ENCODE data around the gene CFAP43. TPM values are rescaled to one million over a fixed set of nuclear protein-coding genes. Genes with fewer than 3 reads are reported as not detected.

Gene CFAP43
- total RNA-seq, 1 experiment from 2014 or later, result 0.42 TPM

DNA sequence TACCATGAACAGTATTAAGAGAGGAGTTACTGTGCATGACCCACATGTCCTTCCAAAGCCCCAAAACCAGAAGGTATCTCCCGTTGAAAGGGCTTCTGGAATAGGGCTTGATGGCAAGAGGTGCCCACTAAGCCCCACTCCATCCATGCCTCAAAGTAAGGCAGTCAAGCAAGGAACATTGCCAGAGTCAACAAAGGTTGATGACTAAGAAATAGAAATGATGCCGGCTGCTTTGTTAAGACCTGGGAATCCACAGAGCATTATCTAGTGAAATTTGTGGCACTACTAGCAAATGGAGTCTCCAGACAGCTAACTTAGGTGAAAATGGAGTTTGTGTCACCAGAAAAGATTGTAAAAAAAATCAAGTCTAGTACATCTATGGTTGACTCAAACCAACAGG lies 104.0 kb downstream of the CFAP43 start (continued):
- no peak for TF ChIP-seq ARID4B (CRISPR knock-in tag; IDR thresholded peaks at IDR 0.05; ENCODE audit: borderline replicate concordance)

DNA sequence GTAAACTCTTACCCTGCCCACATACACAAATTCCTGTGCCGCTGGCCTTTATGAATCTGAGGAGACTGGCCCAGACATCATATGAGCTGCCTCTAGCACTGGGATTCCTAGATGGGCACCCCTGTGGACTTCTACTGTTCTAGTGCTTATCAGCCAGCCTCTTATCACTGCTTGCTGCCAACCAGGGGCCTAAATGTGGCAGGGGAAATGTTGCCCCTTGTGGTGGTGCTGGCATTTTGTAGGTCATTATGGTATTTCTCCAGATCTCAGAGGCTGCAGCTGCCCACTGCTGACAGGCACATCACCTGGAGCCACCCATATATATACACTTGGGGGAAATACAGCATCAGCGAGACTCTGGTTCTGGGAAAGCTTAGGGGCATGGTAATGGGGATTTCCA lies 104.8 kb downstream of the CFAP43 start:
- DNase-seq (ENCODE audit: low spot score) (peak; percentile 34), ATAC-seq (peak; percentile 87)
- no peak for TF ChIP-seq ARID4B (CRISPR knock-in tag; IDR thresholded peaks at IDR 0.05; ENCODE audit: borderline replicate concordance)
- TF ChIP-seq ZNF263 (CRISPR knock-in tag; IDR thresholded peaks at IDR 0.05; ENCODE audit: low read depth), result no peak
- no peak for TF ChIP-seq CBFB (CRISPR knock-in tag; IDR thresholded peaks at IDR 0.05; ENCODE audit: low read depth)
- TF ChIP-seq ZNF396 (CRISPR knock-in tag; IDR thresholded peaks at IDR 0.05; ENCODE audit: borderline replicate concordance), result no peak
- no peak for TF ChIP-seq RORB (CRISPR knock-in tag; IDR thresholded peaks at IDR 0.05)
- no peak for TF ChIP-seq TCF7 (CRISPR knock-in tag; IDR thresholded peaks at IDR 0.05; ENCODE audit: low read depth)
- no peak for TF ChIP-seq JUN (CRISPR knock-in tag; IDR thresholded peaks at IDR 0.05)
- TF ChIP-seq OVOL2 (CRISPR knock-in tag; IDR thresholded peaks at IDR 0.05; ENCODE audit: borderline replicate concordance), result no peak
- no peak for TF ChIP-seq ZNF532 (CRISPR knock-in tag; IDR thresholded peaks at IDR 0.05; ENCODE audit: borderline replicate concordance)
- no peak for TF ChIP-seq ZNF232 (CRISPR knock-in tag; IDR thresholded peaks at IDR 0.05)
- no peak for TF ChIP-seq MYBL2 (CRISPR knock-in tag; IDR thresholded peaks at IDR 0.05)
- Mint-ChIP-seq H3K27me3 (ENCODE audit: low read depth) (no peaks in the 10 kb centered on the region; the same call in 1 of the 2 replicates), H3K4me3 (no peak overlapping the region), H3K4me1 (peaks cover 28% of the 10 kb centered on the region), H3K27ac (peak overlapping the region; percentile 25; the same call in 1 of the 2 replicates), H3K9me3 (no peaks in the 10 kb centered on the region), H3K36me3 (peaks cover 6% of the 10 kb centered on the region)
- POLR2A ChIA-PET, result interaction anchor here (0.6 kb wide), 1 partner anchor 220 kb away, joined by 4 read pairs; no protein-coding TSS in a partner anchor
- CTCF ChIA-PET, result interaction anchor here (0.5 to 2.4 kb wide), 9 partner anchors 13 to 233 kb away, joined by 3 to 22 read pairs (median 4); partner anchors contain the start of gene GSTO1

Data from WTC11 (cell line).